GM19452 (cell line): Measurements from ENCODE around the gene CCDC106.

ENCODE experiments used
- ATAC-seq: cut with Tn5 transposase; IDR thresholded peaks from one replicate; pipeline ENCODE4 v1.9.1; 2021; ENCODE audit not compliant: unreplicated experiment

Gene CCDC106

DNA sequence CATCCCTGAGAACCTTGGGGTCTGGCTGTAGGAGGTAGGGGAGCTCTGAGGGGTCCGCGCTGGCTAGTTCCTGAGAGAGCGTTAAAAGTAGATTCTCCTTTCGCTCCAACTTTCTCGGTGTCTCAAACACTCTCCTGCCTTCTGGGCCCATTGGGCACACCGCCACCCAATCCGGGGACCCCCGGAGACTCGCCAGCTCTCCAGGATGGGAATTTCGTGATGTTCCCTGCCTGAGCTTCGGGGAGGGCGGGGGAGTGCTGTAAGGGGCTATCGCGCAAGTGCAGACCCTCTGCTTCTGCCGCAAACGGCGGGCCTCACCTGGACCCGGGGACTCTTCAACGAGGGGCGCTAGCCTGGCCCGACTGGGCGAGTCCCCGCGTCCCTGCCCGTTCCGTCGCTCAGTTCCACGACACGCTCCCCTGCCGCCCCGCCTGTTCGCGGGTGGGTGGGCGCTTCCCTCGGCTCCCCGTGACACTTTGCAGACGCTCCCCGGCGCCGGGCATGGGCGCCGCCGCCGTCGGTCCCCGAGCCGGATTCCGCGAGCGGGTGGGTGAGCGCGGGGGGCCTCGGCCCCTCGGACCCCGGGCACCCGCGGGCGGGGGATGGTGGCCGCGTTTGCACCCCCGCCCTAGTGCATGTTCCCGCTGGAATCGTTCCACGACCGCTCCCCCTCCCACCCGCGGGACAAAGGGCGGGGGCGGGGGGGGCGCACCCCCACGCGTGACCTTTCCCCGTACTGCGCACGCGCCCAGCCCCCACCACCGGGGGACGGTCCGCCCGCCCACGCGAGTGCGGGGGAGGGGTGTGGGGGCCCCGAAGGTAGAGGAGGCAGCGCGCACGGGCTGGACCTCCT, at the start of gene CCDC106:
TSS of gene CCDC106 (plus strand) at position 481 of the 853 bp plus-strand sequence. CDS start 835 bp downstream, outside the sequence.
- ATAC-seq: no peak

DNA sequence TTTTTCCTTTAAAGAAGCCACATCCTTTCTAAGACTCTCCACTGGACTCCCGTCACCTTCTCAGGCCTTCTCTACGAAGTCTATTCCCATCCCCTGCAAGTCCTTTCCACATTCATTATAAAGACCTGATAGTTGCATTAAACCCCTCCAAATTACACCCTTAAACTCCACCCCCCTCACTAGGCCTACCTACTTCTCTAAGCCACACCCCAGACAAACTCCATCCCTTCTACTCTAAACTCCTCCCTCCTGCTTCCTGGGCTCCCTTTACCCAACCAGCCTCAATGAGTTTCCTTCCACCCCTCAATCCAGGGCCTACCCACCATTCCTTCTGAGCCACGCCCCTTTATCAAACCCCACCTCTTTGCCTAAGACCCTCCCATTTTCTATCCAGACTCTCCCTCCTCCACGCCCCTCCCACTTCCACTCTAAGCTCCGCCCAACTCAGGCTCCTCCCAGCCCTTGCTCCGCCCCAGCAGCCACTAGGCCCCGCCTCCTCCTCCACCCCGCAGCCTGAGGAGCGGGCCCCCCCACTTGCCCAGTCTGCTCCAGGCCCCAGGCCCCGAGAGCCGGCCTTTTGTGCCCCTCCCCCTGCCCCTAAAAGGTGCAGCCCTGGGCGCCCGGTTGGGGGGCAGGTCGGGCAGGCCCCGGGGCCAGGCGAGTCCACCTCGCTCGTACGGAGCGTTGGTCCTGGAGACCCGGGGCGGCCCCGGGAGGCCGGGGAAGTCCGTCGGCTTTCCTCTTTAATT, 49.1 kb upstream of the CCDC106 start:
- ATAC-seq: peak; percentile 48

DNA sequence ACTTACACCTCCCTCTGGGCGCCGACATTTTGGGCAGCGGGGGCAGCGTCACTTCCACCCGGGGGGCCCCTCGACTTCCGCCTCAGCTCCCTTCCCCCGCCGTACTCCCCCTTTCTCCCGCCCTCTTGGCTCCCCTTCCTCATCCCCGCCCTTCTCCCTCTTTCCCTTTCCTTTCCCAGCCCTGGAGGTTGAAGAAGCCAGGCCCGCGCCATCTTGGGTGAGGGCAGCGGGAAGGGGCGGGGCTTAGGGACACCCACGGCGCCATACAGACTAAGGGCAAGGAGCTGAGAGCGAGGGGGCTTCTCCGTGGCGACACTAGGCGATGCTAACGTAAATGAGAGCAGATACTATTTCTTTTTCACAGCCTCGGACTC, 48.6 kb upstream of the CCDC106 start, which contains the start of gene FIZ1:
TSS of gene FIZ1 (minus strand) at position 50 of the 374 bp plus-strand sequence. CDS start 1,652 bp downstream, outside the sequence.
- ATAC-seq: peak; percentile 44

DNA sequence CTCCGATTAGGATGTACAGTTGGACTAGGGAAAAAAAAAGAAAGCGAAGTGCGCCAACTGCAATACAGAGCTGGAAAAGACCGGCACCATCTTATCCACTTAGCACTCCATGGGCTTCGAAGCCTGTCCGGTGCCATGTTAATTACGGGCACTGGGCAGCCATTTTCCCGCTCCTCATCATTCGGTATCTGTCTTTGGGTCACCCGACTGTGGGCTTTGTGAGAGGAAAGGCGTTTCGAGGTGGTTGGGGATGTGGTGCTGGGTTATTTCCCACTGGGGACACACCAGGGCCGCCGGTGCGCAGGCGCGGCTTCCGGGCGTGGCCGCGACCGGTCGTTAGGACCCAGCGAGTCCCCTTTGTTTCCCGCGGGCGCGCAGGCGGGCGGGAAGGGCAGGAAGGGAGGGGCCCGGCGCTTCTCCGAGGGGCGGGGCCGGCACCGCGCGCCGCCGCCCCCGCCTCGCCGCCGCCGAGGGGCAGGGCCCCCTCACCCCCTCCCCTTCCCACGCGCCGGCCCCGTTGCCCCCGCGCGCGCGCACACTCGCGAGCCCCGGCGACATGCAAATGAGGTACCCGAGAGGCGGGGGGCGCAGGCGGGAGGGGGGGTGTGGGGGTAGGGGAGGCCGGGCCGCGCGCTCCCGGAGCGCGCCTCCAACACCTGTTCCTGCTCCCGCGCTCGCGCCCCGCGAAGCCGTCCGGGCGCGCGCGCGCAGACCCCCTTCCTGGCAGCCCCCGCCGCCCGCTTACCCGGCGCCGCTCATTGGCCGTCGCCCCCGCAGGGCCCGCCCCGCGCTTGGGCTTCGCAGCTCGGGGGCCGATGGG, 48.0 kb upstream of the CCDC106 start, which contains the start of gene ZNF524:
TSS of gene ZNF524 (plus strand) at position 447 of the 820 bp plus-strand sequence. CDS start 1,825 bp downstream, outside the sequence.
- peak; percentile 42 for ATAC-seq

DNA sequence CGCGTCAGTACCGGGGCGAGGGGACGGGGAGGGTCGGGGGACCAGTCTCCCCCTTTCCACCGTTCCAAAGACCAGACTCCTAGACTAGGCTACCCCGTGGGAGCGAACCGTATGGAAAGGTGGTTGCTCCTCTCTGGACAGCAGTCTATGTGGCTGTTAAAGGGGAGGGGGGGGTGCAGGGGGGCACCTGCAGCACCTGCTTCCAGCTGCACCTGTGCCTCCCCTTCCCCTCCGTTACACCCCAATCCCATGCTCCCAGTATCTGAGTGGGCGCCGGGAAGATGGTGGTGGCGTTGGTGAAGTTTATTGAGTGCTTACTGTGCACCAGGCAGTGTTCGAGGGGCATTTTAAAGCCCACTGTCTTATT, 47.4 kb upstream of the CCDC106 start:
- no peak for ATAC-seq

DNA sequence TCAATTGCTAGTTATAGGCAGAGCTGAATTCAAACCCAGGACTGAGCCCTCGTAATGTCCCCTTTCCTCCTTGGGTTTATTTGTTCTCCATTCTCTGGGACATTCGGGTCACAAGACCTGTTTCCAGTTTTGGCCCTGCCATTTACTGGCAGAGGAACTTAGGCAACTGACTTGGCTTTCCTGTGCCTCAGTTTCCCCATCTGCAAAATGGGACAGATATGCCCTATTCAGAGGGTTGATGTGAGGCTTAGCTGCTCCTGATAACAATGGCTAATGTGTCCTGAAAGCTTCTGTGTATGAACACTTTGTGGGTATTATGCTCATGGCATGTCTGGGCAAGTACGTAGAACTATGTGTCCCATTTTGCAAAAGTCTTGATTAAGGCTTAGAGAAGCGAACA, 46.9 kb upstream of the CCDC106 start:
- no peak for ATAC-seq

DNA sequence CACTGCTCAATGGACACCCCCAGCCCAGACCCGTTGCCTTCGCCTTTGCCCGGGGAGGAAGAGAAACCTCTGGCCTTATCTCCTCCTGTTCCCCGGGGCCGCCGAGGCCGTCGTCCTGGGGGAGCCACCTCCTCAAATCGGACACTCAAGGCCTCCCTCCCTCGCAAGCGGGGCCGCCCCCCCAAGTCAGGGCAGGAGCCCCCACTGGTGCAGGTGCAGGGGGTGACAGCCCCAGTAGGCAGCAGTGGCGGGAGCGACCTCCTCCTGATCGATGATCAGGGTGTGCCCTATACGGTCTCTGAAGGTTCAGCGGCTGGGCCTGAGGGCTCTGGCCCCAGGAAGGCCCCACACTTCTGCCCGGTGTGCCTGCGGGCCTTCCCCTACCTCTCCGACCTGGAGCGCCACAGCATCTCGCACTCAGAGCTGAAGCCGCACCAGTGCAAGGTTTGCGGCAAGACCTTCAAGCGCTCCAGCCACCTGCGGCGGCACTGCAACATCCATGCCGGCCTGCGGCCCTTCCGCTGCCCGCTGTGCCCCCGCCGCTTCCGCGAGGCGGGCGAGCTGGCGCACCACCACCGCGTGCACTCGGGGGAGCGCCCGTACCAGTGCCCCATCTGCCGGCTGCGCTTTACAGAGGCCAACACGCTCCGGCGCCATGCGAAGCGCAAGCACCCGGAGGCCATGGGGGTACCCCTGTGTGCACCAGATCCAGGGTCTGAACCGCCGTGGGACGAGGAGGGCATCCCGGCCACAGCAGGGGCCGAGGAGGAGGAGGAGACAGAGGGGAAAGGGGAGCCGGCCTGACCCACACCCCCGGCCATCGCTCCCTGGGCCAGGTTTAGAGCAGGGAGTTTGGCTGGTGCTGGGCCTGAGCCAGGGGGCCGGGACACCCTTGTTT, 45.7 kb upstream of the CCDC106 start:
- no peak for ATAC-seq

DNA sequence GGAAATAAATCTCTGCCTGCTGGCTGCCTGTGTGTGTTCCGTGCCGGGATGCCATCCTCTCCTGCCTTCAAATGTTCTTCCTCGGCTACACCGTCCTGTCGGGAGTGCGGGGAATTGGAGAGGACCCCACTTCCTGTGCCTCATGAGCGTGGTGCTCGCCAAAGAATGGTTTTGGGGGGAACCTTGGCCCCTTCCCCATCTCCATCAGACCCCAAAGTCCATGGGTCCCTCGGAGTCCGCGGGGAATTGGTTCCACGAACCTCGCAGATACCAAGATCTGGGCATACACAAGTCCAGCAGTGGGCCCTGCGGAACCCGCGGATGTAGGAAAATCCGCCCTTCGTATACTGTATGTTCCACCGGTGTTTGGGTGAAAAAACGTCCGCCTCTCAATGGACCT, 44.9 kb upstream of the CCDC106 start:
- ATAC-seq: no peak

DNA sequence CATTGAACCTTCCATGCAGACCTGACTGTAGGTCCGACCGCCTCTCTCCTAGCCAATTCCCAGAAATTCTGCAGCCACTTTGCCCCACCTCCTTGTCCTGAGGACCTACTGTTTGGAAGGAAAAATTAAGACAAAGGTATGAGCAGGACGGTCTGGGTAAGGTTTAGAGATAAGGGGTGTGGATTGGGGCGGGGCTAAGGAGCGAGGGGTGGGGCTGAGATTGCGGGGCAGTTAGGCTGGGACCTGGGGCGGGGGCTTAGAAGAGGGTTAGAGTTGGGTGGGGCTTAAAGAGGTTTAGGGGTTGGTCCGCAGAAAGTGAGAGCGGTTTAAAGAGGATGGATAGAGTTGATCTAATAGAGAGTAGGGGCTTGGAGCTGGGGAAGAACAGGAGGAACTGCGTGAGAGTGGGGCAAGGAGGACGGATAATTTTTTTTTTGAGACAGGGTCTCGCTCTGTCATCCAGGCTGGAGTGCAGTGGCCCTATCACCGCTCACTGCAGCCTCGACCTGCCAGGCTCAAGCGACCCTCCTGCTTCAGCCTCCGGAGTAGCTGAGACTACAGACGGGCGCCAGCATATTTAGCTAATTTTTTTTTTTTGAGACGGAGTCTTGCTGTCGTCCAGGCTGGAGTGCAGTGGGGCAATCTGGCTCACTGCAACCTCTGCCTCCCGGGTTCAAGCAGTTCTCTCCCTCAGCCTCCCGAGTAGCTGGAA, 44.3 kb upstream of the CCDC106 start:
- ATAC-seq: no peak

DNA sequence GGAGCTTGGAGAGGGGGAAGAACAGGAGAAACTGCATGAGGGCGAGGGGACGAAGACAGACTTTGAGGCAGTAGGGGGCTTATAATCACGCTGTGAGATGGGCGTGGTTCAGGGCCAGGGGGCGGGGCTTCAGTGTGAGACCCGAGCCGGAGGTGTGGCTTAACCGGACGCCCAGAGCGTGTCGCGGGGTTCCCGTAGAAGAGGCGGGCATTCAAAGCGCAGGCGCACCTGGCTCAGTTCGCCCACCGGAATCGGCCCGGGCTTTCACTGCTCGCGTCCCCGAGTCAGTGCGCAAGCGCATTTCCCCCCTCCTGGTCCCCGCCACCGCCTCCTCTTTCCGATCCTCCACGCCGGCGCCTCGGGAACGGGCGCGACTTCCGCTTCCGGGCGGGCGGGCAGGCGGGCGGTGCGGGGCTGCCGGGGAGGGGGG, 42.8 kb upstream of the CCDC106 start:
- ATAC-seq: peak; percentile 68

DNA sequence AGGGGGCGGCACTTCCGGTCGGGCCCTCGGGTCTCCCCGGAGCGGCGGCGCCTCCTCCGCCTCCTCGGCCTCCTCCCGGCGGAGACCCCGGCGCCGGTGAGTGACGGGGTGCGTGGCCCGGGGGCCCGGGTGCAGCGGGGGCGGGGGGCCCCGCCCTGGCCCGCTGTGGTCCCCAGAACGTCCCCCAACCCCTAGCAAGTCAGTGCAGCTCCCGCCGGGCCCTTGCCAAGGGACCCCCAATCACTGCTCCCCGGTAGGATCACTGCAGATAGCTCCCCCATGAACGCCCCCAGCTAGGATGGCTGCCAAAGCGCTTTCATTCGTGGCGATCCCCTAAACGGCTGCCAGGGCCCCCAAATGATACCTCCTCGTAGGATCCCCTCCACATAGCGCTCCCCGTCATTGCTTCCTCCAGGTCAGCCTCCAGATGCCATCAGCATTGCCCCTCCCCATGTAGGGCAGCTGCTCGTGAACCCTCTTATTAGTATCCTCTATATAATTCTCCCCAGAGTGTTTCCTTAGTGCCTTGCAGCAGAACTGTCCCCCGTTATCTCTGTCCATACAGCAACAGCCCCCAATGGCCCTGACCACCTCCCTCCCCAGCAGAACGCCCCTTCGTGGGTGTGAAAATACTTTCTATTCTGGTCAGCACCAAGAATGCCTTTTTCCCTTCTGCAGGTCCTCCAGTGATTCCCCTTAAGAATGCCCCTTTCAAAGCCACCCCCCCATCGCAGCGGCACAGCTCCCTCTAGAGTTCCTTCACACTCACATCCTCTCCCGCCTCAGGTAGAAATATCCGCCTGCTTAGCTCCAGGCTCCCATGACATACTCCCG, 42.2 kb upstream of the CCDC106 start, which contains the start of gene ZNF865:
TSS of gene ZNF865 (plus strand) at position 11 of the 834 bp plus-strand sequence. CDS start 7,972 bp downstream, outside the sequence.
- ATAC-seq: peak; percentile 24

DNA sequence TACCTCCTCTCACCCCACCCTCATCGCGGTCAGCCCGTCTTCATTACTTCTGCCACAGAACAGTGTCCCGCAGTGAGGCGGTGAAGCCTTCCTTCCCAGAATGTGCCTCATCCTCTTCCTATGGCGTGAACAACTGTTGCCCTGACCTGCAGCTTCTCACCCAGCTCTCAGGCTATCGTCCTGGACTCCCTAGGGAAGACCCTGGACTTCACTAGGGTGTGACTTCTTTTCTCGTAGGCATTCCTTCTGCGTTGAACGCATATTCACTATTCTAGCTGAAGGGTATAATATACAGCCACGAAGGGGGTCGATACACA, 41.6 kb upstream of the CCDC106 start:
- no peak for ATAC-seq

DNA sequence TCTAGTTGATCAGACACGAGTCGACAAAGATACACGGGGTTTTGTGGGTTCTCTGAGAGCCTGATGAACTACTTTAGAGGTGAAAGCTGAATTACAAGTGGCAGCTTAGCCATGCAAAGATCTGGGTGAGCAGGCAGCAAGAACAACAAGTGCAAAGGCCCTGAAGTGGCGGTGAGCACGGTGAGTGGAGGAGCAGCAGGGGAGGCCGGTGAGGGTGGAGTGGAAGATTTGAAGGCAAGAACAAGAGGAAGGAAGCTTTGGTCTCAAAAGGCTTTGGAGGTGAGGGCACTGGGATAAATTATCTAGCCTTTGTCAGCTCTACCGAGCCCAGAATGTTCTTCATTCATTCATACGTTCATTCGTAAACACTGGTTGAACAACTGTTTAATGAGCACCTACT, 41.2 kb upstream of the CCDC106 start:
- ATAC-seq: no peak

DNA sequence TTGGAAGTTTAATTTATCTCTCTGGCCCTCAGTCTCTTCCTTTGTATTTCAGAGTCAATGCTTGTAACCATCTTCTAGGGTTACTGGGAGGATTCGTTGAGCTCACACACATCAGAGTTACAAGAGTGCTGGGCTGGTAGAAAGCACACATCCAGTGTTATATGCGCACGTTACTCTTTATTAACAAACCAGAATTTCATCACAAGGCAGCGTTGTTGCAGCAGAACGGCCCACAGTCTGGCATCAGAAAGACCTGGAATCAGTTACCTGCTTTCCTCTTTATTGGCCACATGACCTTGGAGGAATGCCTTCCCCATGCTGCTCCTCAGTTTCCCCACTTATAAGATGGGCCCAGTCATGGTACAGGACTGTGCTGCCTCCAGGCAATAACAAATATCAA, 38.7 kb upstream of the CCDC106 start:
- no peak for ATAC-seq

DNA sequence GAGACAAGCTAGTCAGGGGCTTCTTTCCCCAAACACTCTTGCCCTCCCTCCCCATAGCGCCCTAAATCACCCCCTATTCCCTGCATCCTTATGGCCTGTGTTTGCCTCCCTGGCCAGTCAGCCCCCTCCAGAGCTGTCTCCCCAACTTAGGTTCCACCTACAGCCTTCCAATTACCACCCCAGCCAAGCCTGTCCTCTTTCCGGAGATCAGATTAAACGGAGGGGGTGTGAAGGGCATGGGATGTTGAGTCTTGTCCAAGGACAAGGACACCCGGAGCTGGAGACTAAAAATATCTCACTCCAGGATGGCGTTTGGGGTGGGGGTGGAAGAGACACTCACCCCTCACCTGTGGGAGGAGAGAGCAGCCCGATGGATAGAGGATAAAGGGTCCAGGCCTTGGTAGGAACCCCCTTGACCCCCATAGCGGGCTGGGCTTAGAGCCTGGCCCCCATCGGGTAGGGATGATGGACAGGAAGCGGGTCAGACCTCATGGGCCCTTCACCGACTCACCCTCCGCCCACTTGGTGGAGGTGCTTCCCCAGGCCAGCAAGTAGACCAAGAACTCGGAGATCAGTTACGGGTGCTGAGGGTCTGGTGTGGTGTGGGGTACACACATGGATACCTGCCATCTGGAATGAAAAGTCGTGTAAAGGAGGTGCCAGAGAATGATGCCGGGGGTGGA, 36.6 kb upstream of the CCDC106 start:
- no peak for ATAC-seq

DNA sequence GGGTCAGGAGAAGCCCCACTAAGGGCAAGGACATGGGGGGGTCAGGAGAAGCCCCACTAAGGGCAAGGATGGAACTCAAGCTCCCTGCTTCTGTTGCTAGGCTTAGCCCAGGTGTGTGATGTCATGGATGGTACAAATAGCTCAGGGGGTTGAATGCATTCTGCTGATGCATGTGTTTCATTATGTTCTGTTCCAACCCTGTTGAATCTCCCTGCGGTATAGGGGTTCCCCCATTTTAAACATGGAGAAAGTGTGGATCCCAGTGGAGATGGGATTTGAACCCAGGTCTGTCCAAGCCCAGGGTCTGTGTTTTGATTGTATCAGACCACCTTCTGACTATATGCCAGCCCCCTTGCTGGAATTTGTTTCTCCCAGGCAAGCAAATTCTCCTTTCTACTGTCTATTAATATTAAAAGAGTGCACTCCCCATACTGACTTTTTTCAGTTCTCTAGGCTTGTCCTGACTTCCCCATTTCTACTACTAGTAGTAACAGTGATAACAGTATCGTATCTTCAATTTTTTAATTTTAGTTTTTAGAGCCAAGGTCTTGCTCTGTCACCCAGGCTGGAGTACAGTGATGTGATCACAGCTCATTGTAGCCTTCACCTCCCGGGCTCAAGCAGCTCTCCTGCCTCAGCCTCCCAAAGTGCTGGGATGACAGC, 35.9 kb upstream of the CCDC106 start:
- no peak for ATAC-seq

DNA sequence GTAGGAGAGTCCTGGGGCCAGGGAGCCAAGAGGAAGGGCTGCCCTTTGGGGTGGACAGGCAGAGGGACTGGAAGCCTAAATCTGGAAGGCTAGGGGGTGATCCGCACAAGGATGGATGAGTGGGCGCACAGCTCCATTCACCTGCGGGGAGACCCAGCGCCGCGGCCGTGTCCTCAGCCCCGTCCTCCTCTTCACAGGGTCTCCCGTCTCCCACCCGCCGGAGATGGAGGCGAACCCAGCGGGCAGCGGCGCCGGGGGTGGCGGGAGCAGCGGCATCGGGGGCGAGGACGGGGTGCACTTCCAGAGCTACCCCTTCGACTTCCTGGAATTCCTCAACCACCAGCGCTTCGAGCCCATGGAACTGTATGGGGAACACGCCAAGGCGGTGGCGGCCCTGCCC, 34.6 kb upstream of the CCDC106 start:
- no peak for ATAC-seq
